HepG2 (cell line): ENCODE data around the gene NAPB. TPM values are rescaled to one million over a fixed set of nuclear protein-coding genes. Genes with fewer than 3 reads are reported as not detected.

ENCODE experiments used
- ATAC-seq: fragments of 200-7000 bp; cut with Tn5 transposase; 3 replicates; pipeline ENCODE4 v1.9.1; 2020; ENCODE audit warnings: mild to moderate bottlenecking, moderate library complexity
- BruUV-seq: library from RNA; stranded (reverse); fragments of 400-500 nt; replicated peaks from 2 replicates; lab custom pipeline; 2021; lab: Mats Ljungman, UMichigan
- CTCF ChIA-PET: fragments of 300-600 bp; formaldehyde crosslinking; extraction: SDS; loops from one replicate; lab custom pipeline; 2021; ENCODE audit warnings: low total read pairs, inconsistent platforms, low intra/inter-chr PET ratio; lab: Yijun Ruan, JAX
- POLR2A ChIA-PET: fragments of 350-600 bp; sonication (Branson Sonifier 250); formaldehyde crosslinking; loops from one replicate; lab custom pipeline; 2020; ENCODE audit warnings: antibody characterized with exemption, inconsistent platforms; lab: Yijun Ruan, JAX
- DNase-seq: peaks from one replicate; pipeline ENCODE4 v3.0.0-alpha.2; 2015; ENCODE audit warnings: low spot score
- FAIRE-seq: peaks from 3 replicates; lab custom pipeline; 2011; peaks lifted over from hg19 to GRCh38; lab: Jason Lieb, UNC
- H2AFZ ChIP-seq: one replicate; pipeline ENCODE4 v1.6.1; 2011; ENCODE audit warnings: low read length, inconsistent platforms
- H3K27ac ChIP-seq: fragments of 300-600 bp; 3 replicates; pipeline ENCODE4 v1.8.0; 2011; ENCODE audit warnings: mixed run types, mild to moderate bottlenecking, mixed read lengths, low read length, inconsistent platforms; ENCODE audit not compliant: insufficient read depth; ENCODE audit errors: extremely low read length
- H3K27me3 ChIP-seq, 2 experiments: fragments of 200-600 bp in 1 of 2; 2 replicates in 1 of 2; 3 replicates in 1 of 2; pipeline versions ENCODE4 v1.6.0 to v1.8.0; 2011; ENCODE audit warnings: low read length in 2 of 2, mild to moderate bottlenecking in 2 of 2, moderate library complexity in 2 of 2, inconsistent platforms in 1 of 2; ENCODE audit not compliant: insufficient read depth in 2 of 2, control insufficient read depth in 1 of 2
- H3K36me3 ChIP-seq, 2 experiments: fragments of 200-600 bp in 1 of 2; replicated peaks in 1 of 2; 2 replicates in 1 of 2; 3 replicates in 1 of 2; pipeline versions ENCODE4 v1.5.1 to v1.8.0; 2011; ENCODE audit warnings: low read length in 2 of 2, inconsistent platforms in 1 of 2; ENCODE audit not compliant: insufficient read depth in 2 of 2, control insufficient read depth in 1 of 2
- H3K4me1 ChIP-seq: 2 replicates; pipeline ENCODE4 v1.5.1; 2012; ENCODE audit warnings: low read length, inconsistent platforms; ENCODE audit not compliant: insufficient read depth
- H3K4me2 ChIP-seq: 2 replicates; pipeline ENCODE4 v1.6.0; 2011; ENCODE audit warnings: low read depth, low read length, inconsistent platforms
- H3K4me3 ChIP-seq, 3 experiments: fragments of 200-600 bp in 1 of 3; sonication (generic), shearing (Covaris generic) in 1 of 3; replicated peaks in 1 of 3; 2 replicates each; pipeline ENCODE4 v1.5.1; 2011 to 2016; ENCODE audit warnings: low read length in 3 of 3, inconsistent platforms in 2 of 3, low read depth in 2 of 3, mild to moderate bottlenecking in 2 of 3, control low read depth in 1 of 3, mixed read lengths in 1 of 3; ENCODE audit not compliant: insufficient read depth in 1 of 3
- H3K79me2 ChIP-seq: one replicate; pipeline ENCODE4 v1.6.1; 2011; ENCODE audit warnings: low read length, inconsistent platforms; ENCODE audit not compliant: insufficient read depth
- H3K9ac ChIP-seq: 2 replicates; pipeline ENCODE4 v1.6.0; 2011; ENCODE audit warnings: mild to moderate bottlenecking, low read depth, low read length, inconsistent platforms; ENCODE audit not compliant: insufficient read depth
- H3K9me3 ChIP-seq: 2 replicates; pipeline ENCODE4 v1.5.1; 2012; ENCODE audit warnings: mild to moderate bottlenecking, low read length
- H4K20me1 ChIP-seq: 2 replicates; pipeline ENCODE4 v1.6.0; 2011; ENCODE audit warnings: inconsistent platforms, mild to moderate bottlenecking, low read length, moderate library complexity; ENCODE audit not compliant: insufficient read depth
- ATF6 ChIP-seq: sonication (generic); formaldehyde crosslinking; conservative IDR thresholded peaks from 2 replicates; pipeline ENCODE4 v1.4.0; 2020; ENCODE audit warnings: missing genetic modification reagents
- ETV5 ChIP-seq: IDR thresholded peaks from 2 replicates; pipeline ENCODE4 v1.6.1; 2018; ENCODE audit warnings: missing biosample characterization, missing genetic modification reagents, inconsistent platforms, borderline replicate concordance
- HCFC1 ChIP-seq: fragments of 150-350 bp; IDR thresholded peaks from 2 replicates; pipeline ENCODE4 v1.6.1; 2014; ENCODE audit warnings: low read depth, low read length
- YEATS4 ChIP-seq: sonication (generic); formaldehyde crosslinking; IDR thresholded peaks from 2 replicates; pipeline ENCODE4 v1.4.0; 2020; ENCODE audit warnings: missing genetic modification reagents, borderline replicate concordance
- ZNF790 ChIP-seq: sonication (generic); formaldehyde crosslinking; IDR thresholded peaks from 2 replicates; pipeline ENCODE4 v1.8.0; 2022; ENCODE audit warnings: missing genetic modification reagents, mild to moderate bottlenecking, borderline replicate concordance
- in situ Hi-C: cut with HindIII; loops from 2 replicates; pipeline ENCODE4 v1.10.0; 2017; ENCODE audit warnings: low pct_unique_long_range_greater_than_20kb; ENCODE audit not compliant: extremely low pct_ligation_motif_present
- intact Hi-C: fragments of 100-400 bp; cut with micrococcal nuclease; formaldehyde crosslinking; loops from one replicate; pipeline ENCODE4 v1.10.0; 2022; ENCODE audit not compliant: unreplicated experiment
- polyA plus RNA-seq, 8 experiments: library from polyadenylated mRNA; depleted of rRNA in 3 of 8; stranded (reverse) in 7 of 8; unstranded in 1 of 8; fragments of >200 nt; fragmentation: Illumina TruSeq in 4 of 8; extraction: Trizol in 4 of 8; gene quantifications; 2 replicates each; pipeline versions ENCODE4 v1.2.1 to v1.2.3, GENCODE V29; 2011 to 2016; ENCODE audit warnings: low read depth in 4 of 8, missing spikeins in 1 of 8, mixed read lengths in 1 of 8; ENCODE audit not compliant: insufficient read depth in 1 of 8
- total RNA-seq, 5 experiments: library from RNA; depleted of rRNA; stranded (reverse); fragments of >200 nt; fragmentation: Illumina TruSeq; extraction: Trizol; gene quantifications; 2 replicates each; pipeline ENCODE4 v1.2.3, GENCODE V29; 2016; ENCODE audit warnings: low read depth in 1 of 5
- TF ChIP-seq, protein P1 (sequence below): sonication (generic); formaldehyde crosslinking; IDR thresholded peaks from 2 replicates; pipeline ENCODE4 v1.5.0; 2020; ENCODE audit warnings: mild to moderate bottlenecking, missing genetic modification reagents

NAPB gene
- total and polyA plus RNA-seq, 2 of the 13 experiments (the other 11 are each of a cell fraction or from before 2014, with no cell fraction given): 15.2 to 16.1 TPM

DNA sequence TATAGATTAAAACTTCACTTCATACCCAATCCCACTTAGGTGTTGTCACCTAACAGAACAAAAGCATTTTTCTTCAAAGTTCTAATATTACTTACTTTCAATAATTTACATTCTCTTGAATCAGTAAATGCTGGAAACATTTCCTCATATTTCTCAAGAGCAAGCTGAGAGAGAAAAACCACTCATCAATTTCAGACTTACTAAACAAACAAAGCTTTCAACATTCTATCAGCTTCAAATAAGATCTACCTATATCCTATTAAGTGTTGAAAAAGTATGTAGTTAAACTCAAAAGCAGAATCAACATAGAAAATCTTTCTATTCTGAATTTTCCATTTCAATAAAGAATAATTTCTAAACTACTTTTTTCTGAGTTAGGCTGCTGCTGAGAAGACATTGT, 41.5 kb downstream of the NAPB start:
- no TSS peak for BruUV-seq
- CTCF ChIA-PET: no interaction called here
- no peaks in the 10 kb centered on the region for H3K4me1 ChIP-seq
- no peaks in the 10 kb centered on the region for H4K20me1 ChIP-seq
- no peak overlapping the region for H3K4me3 ChIP-seq
- H2AFZ ChIP-seq: no peak overlapping the region
- H3K79me2 ChIP-seq: no peaks in the 10 kb centered on the region
- H3K27me3 ChIP-seq: no peaks in the 10 kb centered on the region
- TF ChIP-seq, protein P1, sequence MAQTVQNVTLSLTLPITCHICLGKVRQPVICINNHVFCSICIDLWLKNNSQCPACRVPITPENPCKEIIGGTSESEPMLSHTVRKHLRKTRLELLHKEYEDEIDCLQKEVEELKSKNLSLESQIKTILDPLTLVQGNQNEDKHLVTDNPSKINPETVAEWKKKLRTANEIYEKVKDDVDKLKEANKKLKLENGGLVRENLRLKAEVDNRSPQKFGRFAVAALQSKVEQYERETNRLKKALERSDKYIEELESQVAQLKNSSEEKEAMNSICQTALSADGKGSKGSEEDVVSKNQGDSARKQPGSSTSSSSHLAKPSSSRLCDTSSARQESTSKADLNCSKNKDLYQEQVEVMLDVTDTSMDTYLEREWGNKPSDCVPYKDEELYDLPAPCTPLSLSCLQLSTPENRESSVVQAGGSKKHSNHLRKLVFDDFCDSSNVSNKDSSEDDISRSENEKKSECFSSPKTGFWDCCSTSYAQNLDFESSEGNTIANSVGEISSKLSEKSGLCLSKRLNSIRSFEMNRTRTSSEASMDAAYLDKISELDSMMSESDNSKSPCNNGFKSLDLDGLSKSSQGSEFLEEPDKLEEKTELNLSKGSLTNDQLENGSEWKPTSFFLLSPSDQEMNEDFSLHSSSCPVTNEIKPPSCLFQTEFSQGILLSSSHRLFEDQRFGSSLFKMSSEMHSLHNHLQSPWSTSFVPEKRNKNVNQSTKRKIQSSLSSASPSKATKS (CRISPR knock-in tag): no peak
- TF ChIP-seq ATF6 (CRISPR knock-in tag): no peak
- TF ChIP-seq ZNF790 (CRISPR knock-in tag): no peak
- TF ChIP-seq YEATS4 (CRISPR knock-in tag): no peak
- no peak for TF ChIP-seq HCFC1
- TF ChIP-seq ETV5 (CRISPR knock-in tag): no peak
- DNase-seq: no peak
- intact Hi-C loops (no loop called here), in situ Hi-C loops (no loop called here)
- FAIRE-seq: no peak
- H3K36me3 ChIP-seq: peaks cover 25 to 74% of the 10 kb centered on the region in 2 experiments
- no peak for ATAC-seq
- no peak overlapping the region for H3K27ac ChIP-seq
- no peak overlapping the region for H3K4me2 ChIP-seq
- H3K9ac ChIP-seq: no peak overlapping the region
- POLR2A ChIA-PET: interaction anchor here (0.6 to 2.1 kb wide), 2 partner anchors 19 to 37 kb away, joined by 4 to 6 read pairs; partner anchors contain the start of gene GZF1
- H3K9me3 ChIP-seq: no peaks in the 10 kb centered on the region
